Fibroblast of villous mesenchyme (primary cell): ENCODE data around the gene GCC2. TPM values are rescaled to one million over a fixed set of nuclear protein-coding genes. Genes with fewer than 3 reads are reported as not detected.
"Not testable (repeated sequence)": the region's sequence is repeated elsewhere in the genome, so short reads cannot be mapped to it uniquely, and the experiment has no call there.

ENCODE experiments used
- DNase-seq: peaks from one replicate; pipeline ENCODE4 v3.0.0-alpha.2; 2010; ENCODE audit warnings: low read depth
- H3K4me3 ChIP-seq: 2 replicates; pipeline ENCODE4 v1.5.1; 2011; ENCODE audit warnings: low read depth, mild to moderate bottlenecking, low read length
- CTCF ChIP-seq: IDR thresholded peaks from 2 replicates; pipeline ENCODE4 v1.5.1; 2012; ENCODE audit warnings: low read depth, mild to moderate bottlenecking, low read length; ENCODE audit not compliant: insufficient read depth
- small RNA-seq: library from RNA; depleted of rRNA; stranded (forward); fragments of <200 nt; gene quantifications from one replicate; pipeline ENCODE3, GENCODE V24; 2012
- total RNA-seq: library from RNA; depleted of rRNA; stranded (reverse); fragments of >200 nt; gene quantifications from 2 replicates; pipeline ENCODE4 v1.2.3, GENCODE V29; 2012

The GCC2 gene
- total RNA-seq, 1 donor: 30.7 TPM

GRCh38 chr2:108554528-108554927 lies 105.5 kb downstream of the GCC2 start:
- no peak overlapping the region for H3K4me3 ChIP-seq
- DNase-seq: no peak
- TF ChIP-seq CTCF: no peak

GRCh38 chr2:108555572-108555971 lies 106.6 kb downstream of the GCC2 start:
- DNase-seq: no peak

GRCh38 chr2:108556581-108556980 lies 107.6 kb downstream of the GCC2 start:
- not testable (repeated sequence) for H3K4me3 ChIP-seq
- DNase-seq: peak; percentile 58

More at GRCh38 chr2:108555572-108555971, 106.6 kb downstream of the GCC2 start:
- no peak overlapping the region for H3K4me3 ChIP-seq
- no peak for TF ChIP-seq CTCF

Small RNAs within 50 kb of the gene (small RNA-seq; reads per million reads assigned to genes)
- not detected for gene SMIM12P1

Other genes starting within 250 kb of the GCC2 start
- not detected in 2 replicates for gene SULT1C3, start 209.2 kb upstream of the GCC2 start, total RNA-seq
- gene SULT1C2, start 160.3 kb upstream of the GCC2 start, total RNA-seq: not detected in 2 replicates
- gene SULT1C4, start 71.3 kb upstream of the GCC2 start, total RNA-seq: 0.32 and 0.43 TPM in 2 replicates
- 152 and 162 TPM in 2 replicates for gene LIMS1, start 85.3 kb downstream of the GCC2 start, total RNA-seq